Upper lobe of left lung (tissue), 6 donors: ENCODE measurements around the gene NOL4L. TPM values are rescaled to one million over a fixed set of nuclear protein-coding genes. Genes with fewer than 3 reads are reported as not detected.

ENCODE experiments used
- ATAC-seq, 2 donors: fragments of 200-7000 bp; cut with Tn5 transposase; one replicate each; pipeline ENCODE4 v1.9.1; 2022; ENCODE audit warnings: mild to moderate bottlenecking in 2 of 2, moderate library complexity in 2 of 2; ENCODE audit not compliant: low FRiP score in 2 of 2
- DNase-seq, 2 donors: peaks; one replicate each; pipeline ENCODE4 v3.0.0-alpha.2; 2019 to 2020
- H3K27ac ChIP-seq, 4 donors: fragments of 200-600 bp; sonication (generic); one replicate each; pipeline ENCODE4 v1.5.1; 2016 to 2019
- H3K27me3 ChIP-seq, 4 donors: fragments of 200-600 bp; sonication (generic); one replicate each; pipeline ENCODE4 v1.5.1; 2017 to 2019
- H3K36me3 ChIP-seq, 4 donors: fragments of 200-600 bp; sonication (generic); one replicate each; pipeline ENCODE4 v1.5.1; 2016 to 2019
- H3K4me1 ChIP-seq, 4 donors: fragments of 200-600 bp; sonication (generic); one replicate each; pipeline ENCODE4 v1.5.1; 2018 to 2019
- H3K4me3 ChIP-seq, 4 donors: fragments of 200-600 bp; sonication (generic); one replicate each; pipeline ENCODE4 v1.5.1; 2017 to 2019; ENCODE audit warnings: mild to moderate bottlenecking in 2 of 4, moderate library complexity in 1 of 4
- H3K9me3 ChIP-seq, 4 donors: fragments of 200-600 bp; sonication (generic); one replicate each; pipeline ENCODE4 v1.5.1; 2018 to 2019
- EP300 ChIP-seq, 4 donors: sonication (generic); formaldehyde crosslinking; IDR thresholded peaks; one replicate each; pipeline ENCODE4 v1.5.1; 2017; ENCODE audit warnings: antibody characterized with exemption in 4 of 4, control low read depth in 2 of 4
- POLR2A ChIP-seq, 4 donors: fragments of 450-650 bp; IDR thresholded peaks; one replicate each; pipeline ENCODE4 v1.5.1; 2016 to 2017; ENCODE audit warnings: antibody characterized with exemption in 4 of 4, mild to moderate bottlenecking in 2 of 4
- POLR2AphosphoS5 ChIP-seq, 2 donors: sonication (generic); formaldehyde crosslinking; IDR thresholded peaks; one replicate each; pipeline ENCODE4 v1.5.1; 2017; ENCODE audit warnings: antibody characterized with exemption in 2 of 2
- WGBS, 2 donors: methylation state at CpG; one replicate each; pipeline ENCODE4 v1.1.5; 2017 to 2018; 5-methylcytosine and 5-hydroxymethylcytosine counted together
- total RNA-seq, 6 donors: library from RNA; depleted of rRNA in 4 of 6; stranded (reverse); fragments of >200 nt in 4 of 6; gene quantifications; one replicate each; pipeline versions ENCODE4 v1.1.0 to v1.2.1, GENCODE V29; 2016 to 2021
- TF ChIP-seq, protein P1 (sequence below), 6 experiments: fragments of 450-650 bp in 4 of 6; fragments of 200-600 bp in 2 of 6; sonication (generic) in 2 of 6; IDR thresholded peaks; one replicate each; pipeline ENCODE4 v1.5.1; 2016 to 2019; ENCODE audit warnings: antibody characterized with exemption in 6 of 6
- donor health status: DM: no; HTN: no; CAD: no; lungs with moderate emphysema.
- donor health status: DM: no; HTN: yes; CAD: no; lungs with severe emphysema.

Gene NOL4L
- total RNA-seq, 6 donors from 2014 or later: 13.4 to 40.2 (median 19.0) TPM

DNA sequence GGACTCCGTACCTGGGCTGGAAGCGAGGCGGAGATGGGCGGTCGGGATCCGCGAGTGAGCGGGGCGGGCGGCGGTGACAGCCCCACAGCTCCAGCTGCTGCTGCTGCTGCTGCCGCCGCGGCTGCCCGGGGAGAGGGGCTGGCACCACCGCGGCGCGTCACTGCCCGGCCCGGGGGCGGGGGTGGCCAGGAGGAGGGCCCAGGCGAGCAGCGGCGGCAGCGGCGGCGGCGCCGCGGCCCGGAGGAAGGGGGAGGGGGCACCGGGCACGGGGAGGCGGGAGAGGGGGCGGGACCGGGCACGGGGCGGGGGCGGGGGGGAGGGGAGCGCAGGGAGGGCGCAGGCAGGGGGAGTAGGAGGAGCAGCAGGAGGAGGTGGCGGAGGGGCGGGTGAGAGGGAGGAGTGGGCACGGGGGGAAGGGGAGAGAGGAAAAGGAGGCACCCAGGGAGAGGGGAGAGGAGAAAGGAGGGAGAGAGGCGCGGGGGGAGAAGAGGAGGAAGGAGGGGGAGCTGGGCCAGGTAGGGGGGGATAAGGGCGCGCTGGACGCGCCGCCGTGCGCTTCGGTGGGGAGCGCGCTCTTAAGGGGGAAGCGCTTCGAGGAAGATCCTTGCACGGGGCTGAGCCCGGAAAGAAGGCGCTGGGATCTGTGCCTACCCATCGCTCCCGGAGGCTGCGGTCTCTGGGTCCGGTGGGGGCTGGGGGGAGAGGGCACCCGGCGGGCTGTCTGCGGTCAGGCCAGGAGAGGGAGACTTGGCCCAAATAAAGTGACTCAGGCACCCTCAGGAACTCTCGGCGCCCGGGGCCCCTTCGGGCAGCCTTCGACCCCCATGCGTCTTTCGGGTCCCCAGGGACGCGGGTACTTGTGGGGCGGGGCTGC, 101.5 kb downstream of the NOL4L start:
- H3K9me3 ChIP-seq: no peaks in the 10 kb centered on the region
- peak overlapping the region; percentile 85 to 96 (median 92) for H3K4me3 ChIP-seq
- TF ChIP-seq EP300 (IDR thresholded peaks at IDR 0.05): no peak
- peak in 1 of 4 donors; percentile 52 for TF ChIP-seq POLR2A (IDR thresholded peaks at IDR 0.05)
- TF ChIP-seq, protein P1, sequence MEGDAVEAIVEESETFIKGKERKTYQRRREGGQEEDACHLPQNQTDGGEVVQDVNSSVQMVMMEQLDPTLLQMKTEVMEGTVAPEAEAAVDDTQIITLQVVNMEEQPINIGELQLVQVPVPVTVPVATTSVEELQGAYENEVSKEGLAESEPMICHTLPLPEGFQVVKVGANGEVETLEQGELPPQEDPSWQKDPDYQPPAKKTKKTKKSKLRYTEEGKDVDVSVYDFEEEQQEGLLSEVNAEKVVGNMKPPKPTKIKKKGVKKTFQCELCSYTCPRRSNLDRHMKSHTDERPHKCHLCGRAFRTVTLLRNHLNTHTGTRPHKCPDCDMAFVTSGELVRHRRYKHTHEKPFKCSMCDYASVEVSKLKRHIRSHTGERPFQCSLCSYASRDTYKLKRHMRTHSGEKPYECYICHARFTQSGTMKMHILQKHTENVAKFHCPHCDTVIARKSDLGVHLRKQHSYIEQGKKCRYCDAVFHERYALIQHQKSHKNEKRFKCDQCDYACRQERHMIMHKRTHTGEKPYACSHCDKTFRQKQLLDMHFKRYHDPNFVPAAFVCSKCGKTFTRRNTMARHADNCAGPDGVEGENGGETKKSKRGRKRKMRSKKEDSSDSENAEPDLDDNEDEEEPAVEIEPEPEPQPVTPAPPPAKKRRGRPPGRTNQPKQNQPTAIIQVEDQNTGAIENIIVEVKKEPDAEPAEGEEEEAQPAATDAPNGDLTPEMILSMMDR (IDR thresholded peaks at IDR 0.05): peak in 1 of 6 experiments; percentile 13
- peak in 1 of 2 donors; percentile 50 for TF ChIP-seq POLR2AphosphoS5 (IDR thresholded peaks at IDR 0.05)
- peak overlapping the region; percentile 79 to 94 (median 88) for H3K27ac ChIP-seq
- H3K27me3 ChIP-seq: no peaks in the 10 kb centered on the region
- H3K4me1 ChIP-seq: peaks cover 30 to 62% (median 42%) of the 10 kb centered on the region in 4 donors
- peak; percentile 56 to 62 for ATAC-seq
- 0% methylated on average over 31 to 37 of the region's 79 CpGs for WGBS, 2 donors
- peak; percentile 84 to 95 for DNase-seq
- no peaks in the 10 kb centered on the region for H3K36me3 ChIP-seq

DNA sequence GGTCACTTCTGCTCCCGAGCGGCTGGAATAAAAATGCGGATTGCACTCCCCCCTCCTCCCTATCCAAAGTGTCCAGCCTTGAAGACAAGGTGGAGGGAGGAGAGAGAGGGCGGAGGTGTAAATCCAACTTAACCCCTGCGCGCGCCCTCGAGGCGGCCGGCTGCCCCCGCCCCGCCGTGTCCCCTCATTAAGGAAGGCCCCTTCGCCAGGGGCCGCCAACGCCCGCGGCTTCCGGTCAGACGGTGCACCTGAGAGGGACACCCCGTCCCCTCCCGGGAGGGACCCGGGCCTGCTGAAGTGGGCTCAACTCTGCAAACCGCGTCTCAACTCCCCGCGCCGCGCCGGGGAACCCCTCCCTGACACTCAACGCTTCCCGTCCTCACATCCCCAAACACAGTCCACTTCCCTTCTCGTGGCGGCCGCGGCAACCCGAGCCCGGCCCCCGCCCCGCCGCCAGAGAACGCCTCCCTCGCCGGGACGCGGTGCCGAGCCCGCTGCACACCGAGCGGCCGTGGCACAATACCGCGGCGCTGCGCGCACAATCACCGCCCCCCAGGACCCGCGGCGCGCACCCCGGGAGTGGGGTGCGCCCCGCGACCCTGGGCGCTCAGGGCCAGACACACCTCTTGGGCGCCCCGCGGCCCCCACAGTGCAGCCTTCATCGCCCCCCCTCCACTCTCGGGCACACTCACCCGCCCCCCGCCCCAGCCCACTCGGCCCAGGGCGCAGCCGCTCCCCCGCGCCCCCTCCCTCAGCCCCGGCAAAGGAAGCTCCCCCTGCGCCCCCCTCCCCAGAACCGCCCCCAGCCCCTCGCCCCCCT, 102.5 kb downstream of the NOL4L start:
- WGBS, 2 donors: 4 to 10% methylated on average over 7 to 17 of the region's 82 CpGs
- ATAC-seq: peak; percentile 24 to 71
- Histone ChIP-seq H3K4me1 (peaks cover 32 to 69% (median 46%) of the 10 kb centered on the region in 4 donors), H3K27ac (peak overlapping the region; percentile 79 to 94 (median 88)), H3K4me3 (peak overlapping the region; percentile 74 to 96 (median 92)), H3K27me3 (no peaks in the 10 kb centered on the region), H3K9me3 (no peaks in the 10 kb centered on the region), H3K36me3 (no peaks in the 10 kb centered on the region)
- TF ChIP-seq POLR2A (IDR thresholded peaks at IDR 0.05): peak in 1 of 4 donors; percentile 10
- TF ChIP-seq EP300 (IDR thresholded peaks at IDR 0.05): no peak
- TF ChIP-seq POLR2AphosphoS5 (IDR thresholded peaks at IDR 0.05): peak in 1 of 2 donors; percentile 33
- peak; percentile 69 to 92 for DNase-seq

DNA sequence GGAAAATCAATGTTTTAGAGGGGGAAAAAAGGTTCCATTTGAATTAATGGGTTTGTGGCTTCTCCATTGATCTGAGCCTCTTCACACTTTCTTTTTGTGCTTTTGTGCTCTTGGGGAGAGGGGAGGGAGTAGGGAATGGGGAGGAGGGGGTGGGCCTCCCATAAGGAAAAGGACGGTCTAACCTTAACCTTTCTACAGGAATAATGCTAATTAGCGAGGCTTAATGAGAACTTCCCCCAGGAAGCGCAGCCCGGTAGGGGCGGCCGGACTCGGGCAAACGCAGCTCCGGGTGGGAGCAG, 103.0 kb downstream of the NOL4L start:
- Histone ChIP-seq H3K36me3 (no peaks in the 10 kb centered on the region), H3K4me1 (peaks cover 37 to 74% (median 50%) of the 10 kb centered on the region in 4 donors), H3K9me3 (no peaks in the 10 kb centered on the region), H3K27ac (peak overlapping the region; percentile 79 to 94 (median 88)), H3K4me3 (peak overlapping the region; percentile 74 to 96 (median 92)), H3K27me3 (no peaks in the 10 kb centered on the region)
- whole genome bisulfite sequencing, 2 donors: 15 to 19% methylated on average over 7 to 9 of the region's 9 CpGs
- ATAC-seq: no peak
- no peak for DNase-seq
- TF ChIP-seq EP300 (IDR thresholded peaks at IDR 0.05): no peak
- no peak for TF ChIP-seq POLR2A (IDR thresholded peaks at IDR 0.05)
- TF ChIP-seq, protein P1 (IDR thresholded peaks at IDR 0.05): no peak
- TF ChIP-seq POLR2AphosphoS5 (IDR thresholded peaks at IDR 0.05): no peak

DNA sequence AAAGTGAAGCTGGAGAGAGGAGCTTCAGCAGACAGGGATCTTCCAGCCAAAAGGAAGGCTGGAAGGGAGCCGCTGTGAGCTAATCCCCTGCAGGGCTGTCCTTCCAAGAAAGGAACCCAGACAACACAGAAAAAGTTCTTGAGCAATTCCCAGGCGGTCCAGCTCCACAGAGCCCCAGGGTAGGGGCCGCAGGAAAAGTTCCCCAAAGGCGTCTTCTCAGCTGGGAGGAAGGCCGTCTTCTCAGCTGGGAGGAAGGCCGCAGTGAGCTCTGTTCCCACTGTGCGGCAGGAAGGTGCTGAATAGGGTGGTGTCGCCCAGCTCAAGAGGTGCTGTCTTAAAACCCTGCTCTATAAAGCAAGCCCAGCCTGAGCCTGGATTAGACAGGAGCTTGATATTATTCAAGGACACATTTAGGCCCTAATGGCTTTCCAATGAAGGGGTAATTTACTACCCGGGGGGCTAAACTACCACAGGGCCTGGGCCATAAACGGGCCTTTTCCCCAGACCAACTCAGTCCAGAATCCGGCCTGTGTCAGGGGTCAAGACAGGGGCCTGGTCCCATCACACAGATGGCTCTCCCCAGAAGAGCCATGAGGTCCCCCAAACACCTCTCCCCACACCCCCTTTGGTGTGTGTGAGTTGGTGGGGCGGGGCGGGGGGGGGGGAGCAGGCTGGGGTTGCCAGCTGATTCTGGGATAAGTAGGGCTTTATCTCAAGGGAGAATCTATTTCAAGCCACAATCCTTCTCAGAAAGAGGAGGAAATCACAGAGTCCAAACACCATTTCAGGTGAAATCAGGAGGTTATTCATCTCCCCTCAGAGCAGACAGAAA, 103.6 kb downstream of the NOL4L start:
- peak overlapping the region; percentile 79 to 94 (median 88) for H3K27ac ChIP-seq
- TF ChIP-seq EP300 (IDR thresholded peaks at IDR 0.05): no peak
- TF ChIP-seq POLR2AphosphoS5 (IDR thresholded peaks at IDR 0.05): no peak
- no peak for TF ChIP-seq POLR2A (IDR thresholded peaks at IDR 0.05)
- TF ChIP-seq, protein P1 (IDR thresholded peaks at IDR 0.05): no peak
- peaks cover 43 to 80% (median 56%) of the 10 kb centered on the region in 4 donors for H3K4me1 ChIP-seq
- peak overlapping the region in 3 of 4 donors; percentile 91 to 96 (median 93) for H3K4me3 ChIP-seq
- ATAC-seq: no peak
- no peaks in the 10 kb centered on the region for H3K9me3 ChIP-seq
- WGBS, 2 donors: 32 to 49% methylated on average over 3 to 13 of the region's 13 CpGs
- H3K36me3 ChIP-seq: no peaks in the 10 kb centered on the region
- peak in 1 of 2 donors; percentile 55 for DNase-seq
- H3K27me3 ChIP-seq: no peaks in the 10 kb centered on the region
